Panc1 (cell line): ENCODE results near the gene ALDH1B1. TPM values are rescaled to one million over a fixed set of nuclear protein-coding genes. Genes with fewer than 3 reads are reported as not detected.

ENCODE experiments used
- ATAC-seq: fragments of 200-7000 bp; cut with Tn5 transposase; 2 replicates; pipeline ENCODE4 v1.9.1; 2020; ENCODE audit warnings: mild to moderate bottlenecking, moderate library complexity
- BruUV-seq: library from RNA; stranded (reverse); fragments of 400-500 nt; replicated peaks from 2 replicates; lab custom pipeline; 2021; lab: Mats Ljungman, UMichigan
- CTCF ChIA-PET: fragments of 300-600 bp; sonication (Branson Sonifier 250); formaldehyde crosslinking; loops from one replicate; lab custom pipeline; 2022; ENCODE audit warnings: antibody characterized with exemption; lab: Charles Lee
- POLR2A ChIA-PET: fragments of 300-600 bp; sonication (Branson Sonifier 250); formaldehyde crosslinking; loops from one replicate; lab custom pipeline; 2022; ENCODE audit warnings: antibody characterized with exemption; lab: Charles Lee
- DNase-seq: peaks from one replicate; pipeline ENCODE4 v3.0.0-alpha.2; 2010; ENCODE audit warnings: low read depth, low spot score
- H3K27ac ChIP-seq: 2 replicates; pipeline ENCODE4 v1.5.1; 2011; ENCODE audit warnings: mild to moderate bottlenecking, low read length, inconsistent platforms
- H3K27me3 ChIP-seq: fragments of 200-500 bp; sonication (Bioruptor generic); 2 replicates; pipeline ENCODE4 v1.6.0; 2014; ENCODE audit warnings: low read length, inconsistent platforms; ENCODE audit not compliant: control insufficient read depth, insufficient read depth
- H3K36me3 ChIP-seq: fragments of 200-500 bp; sonication (Bioruptor generic); 2 replicates; pipeline ENCODE4 v1.5.1; 2014; ENCODE audit warnings: inconsistent platforms, mild to moderate bottlenecking, low read length, moderate library complexity; ENCODE audit not compliant: control insufficient read depth, insufficient read depth
- H3K4me1 ChIP-seq: 2 replicates; pipeline ENCODE4 v1.5.1; 2011; ENCODE audit warnings: inconsistent platforms, mild to moderate bottlenecking, low read length, moderate library complexity; ENCODE audit not compliant: control insufficient read depth, insufficient read depth
- H3K4me3 ChIP-seq, 2 experiments: 2 replicates each; pipeline ENCODE4 v1.5.1; 2011 to 2012; ENCODE audit warnings: low read depth in 2 of 2, low read length in 2 of 2, mild to moderate bottlenecking in 2 of 2, inconsistent platforms in 1 of 2, moderate library complexity in 1 of 2
- H3K9me3 ChIP-seq: fragments of 200-500 bp; sonication (Bioruptor generic); 2 replicates; pipeline ENCODE4 v1.5.1; 2014; ENCODE audit warnings: low read depth, mild to moderate bottlenecking, inconsistent platforms, low read length, moderate library complexity; ENCODE audit not compliant: control insufficient read depth, insufficient read depth
- CTCF ChIP-seq: fragments of 450-650 bp; IDR thresholded peaks from 2 replicates; pipeline ENCODE4 v1.5.1; 2017; ENCODE audit warnings: mild to moderate bottlenecking
- POLR2AphosphoS5 ChIP-seq: IDR thresholded peaks from 2 replicates; pipeline ENCODE4 v1.6.1; 2012; ENCODE audit warnings: mild to moderate bottlenecking, low read depth, low read length, moderate library complexity
- REST ChIP-seq, 2 experiments: IDR thresholded peaks; 2 replicates each; pipeline ENCODE4 v1.6.1; 2011 to 2012; ENCODE audit warnings: low read depth in 2 of 2, control low read depth in 1 of 2, low read length in 1 of 2, mild to moderate bottlenecking in 1 of 2, moderate library complexity in 1 of 2; ENCODE audit not compliant: insufficient read depth in 1 of 2
- SIN3A ChIP-seq: IDR thresholded peaks from 2 replicates; pipeline ENCODE4 v1.6.1; 2012; ENCODE audit warnings: low read depth, mild to moderate bottlenecking, low read length, moderate library complexity, borderline replicate concordance; ENCODE audit not compliant: insufficient read depth
- TCF7L2 ChIP-seq: IDR thresholded peaks from 2 replicates; pipeline ENCODE4 v1.6.1; 2011; ENCODE audit warnings: mild to moderate bottlenecking, low read depth, low read length, inconsistent platforms
- in situ Hi-C: cut with HindIII; loops from 2 replicates; pipeline ENCODE4 v1.10.0; 2016; ENCODE audit warnings: low sequenced_read_pairs, low pct_unique_long_range_greater_than_20kb
- intact Hi-C: fragments of 100-400 bp; cut with micrococcal nuclease; formaldehyde crosslinking; loops from one replicate; pipeline ENCODE4 v1.10.0; 2022; ENCODE audit not compliant: unreplicated experiment
- total RNA-seq: library from RNA; stranded (reverse); gene quantifications from one replicate; pipeline ENCODE4 v1.2.1, GENCODE V29; 2021; ENCODE audit not compliant: unreplicated experiment

The ALDH1B1 gene
- total RNA-seq, 1 experiment from 2014 or later: 34.2 TPM

- BruUV-seq: no TSS peak
- TF ChIP-seq POLR2AphosphoS5: no peak
- TF ChIP-seq TCF7L2: no peak
- no peak for TF ChIP-seq CTCF
- no peak for TF ChIP-seq SIN3A
- no peak for TF ChIP-seq REST (IDR thresholded peaks at IDR 0.05; ENCODE audit: insufficient read depth in 1 of 2, low read depth in 2 of 2, low read length in 1 of 2)
- ATAC-seq: no peak
- in situ Hi-C loops (no loop called here), intact Hi-C loops (loop anchor here (10.0 kb wide), 1 partner anchor 264 kb away; no protein-coding TSS in a partner anchor)
- Histone ChIP-seq H3K4me1 (peaks cover 2% of the 10 kb centered on the region; the same call in 1 of the 2 replicates), H3K9me3 (no peaks in the 10 kb centered on the region), H3K27me3 (no peaks in the 10 kb centered on the region), H3K4me3 (no peak overlapping the region), H3K36me3 (no peaks in the 10 kb centered on the region), H3K27ac (no peak overlapping the region)
- ChIA-PET POLR2A (no interaction called here), CTCF (no interaction called here)
- DNase-seq: no peak
Observed at GRCh38 chr9:38358390-38359296, 33.9 kb upstream of the ALDH1B1 start.

- DNase-seq: no peak
- Histone ChIP-seq H3K27me3 (no peaks in the 10 kb centered on the region), H3K4me3 (no peak overlapping the region), H3K27ac (no peak overlapping the region), H3K4me1 (peaks cover 2% of the 10 kb centered on the region; the same call in 1 of the 2 replicates), H3K9me3 (no peaks in the 10 kb centered on the region), H3K36me3 (no peaks in the 10 kb centered on the region)
- TF ChIP-seq REST (IDR thresholded peaks at IDR 0.05; ENCODE audit: insufficient read depth in 1 of 2, low read depth in 2 of 2, low read length in 1 of 2) (no peak), TCF7L2 (no peak), POLR2AphosphoS5 (no peak), CTCF (no peak), SIN3A (no peak)
- ChIA-PET CTCF (no interaction called here), POLR2A (no interaction called here)
- intact Hi-C loops: loop anchor here (10.0 kb wide), 1 partner anchor 264 kb away; no protein-coding TSS in a partner anchor
- no TSS peak for BruUV-seq
- no peak for ATAC-seq
- in situ Hi-C loops: no loop called here
Observed at GRCh38 chr9:38359297-38359653, 33.2 kb upstream of the ALDH1B1 start.
